CD4-positive, alpha-beta T cell treated with Interleukin-6 for 4 hours (primary cell): ENCODE data around the gene BRD1.

Experiments used
- DNase-seq: peaks from one replicate; pipeline ENCODE4 v3.0.0-alpha.2; 2020; ENCODE audit warnings: mixed read lengths

BRD1 gene

GRCh38 chr22:49827853-49828598 is at the start of gene BRD1:
TSS of gene BRD1 (minus strand) at chr22:49827873. CDS start at chr22:49824317, 3,556 bp downstream.
- DNase-seq = peak; percentile 73

GRCh38 chr22:49873228-49873940 is 45.7 kb upstream of the BRD1 start:
- no peak for DNase-seq

- no peak for DNase-seq
Measured at GRCh38 chr22:49872347-49872746, 44.7 kb upstream of the BRD1 start.

GRCh38 chr22:49871482-49871881 is 43.8 kb upstream of the BRD1 start:
- DNase-seq = no peak

- peak; percentile 31 for DNase-seq
Measured at GRCh38 chr22:49869845-49870712, 42.4 kb upstream of the BRD1 start.

DNA sequence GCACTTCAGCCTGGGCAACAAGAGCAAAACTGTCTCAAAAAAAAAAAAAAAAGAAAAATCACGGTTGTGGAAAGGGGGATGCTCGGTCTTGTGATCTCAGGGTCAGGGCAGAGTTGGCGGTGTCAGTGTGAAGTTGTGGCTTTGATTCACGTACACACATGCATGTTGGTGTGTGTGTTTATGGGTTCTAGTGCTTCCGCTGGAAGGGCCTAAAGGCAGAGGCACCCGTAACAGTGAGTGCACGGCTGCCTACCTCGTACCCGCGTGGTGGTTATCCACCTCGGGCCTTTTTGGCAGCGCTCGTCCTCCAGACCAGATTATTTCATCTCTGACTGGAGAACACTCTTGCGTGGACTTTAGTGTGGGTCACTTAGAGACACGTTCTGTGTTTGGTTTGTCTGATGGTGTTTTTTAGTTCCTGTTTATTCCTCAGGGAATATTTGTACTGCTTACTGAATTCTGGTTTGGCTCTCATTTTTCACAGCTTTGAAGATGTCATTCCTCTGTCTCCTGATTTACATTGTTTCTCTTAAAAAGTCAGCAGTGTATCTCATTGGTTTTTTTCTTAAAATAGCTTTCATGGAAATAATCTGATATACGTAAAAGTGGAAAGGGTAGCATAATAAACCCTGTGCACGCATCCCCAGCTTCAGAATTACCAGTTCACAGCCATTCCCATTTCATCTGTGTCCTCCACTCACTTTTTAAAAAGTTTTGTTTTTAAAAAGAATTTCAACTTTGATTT is 41.6 kb upstream of the BRD1 start:
- DNase-seq = no peak

DNA sequence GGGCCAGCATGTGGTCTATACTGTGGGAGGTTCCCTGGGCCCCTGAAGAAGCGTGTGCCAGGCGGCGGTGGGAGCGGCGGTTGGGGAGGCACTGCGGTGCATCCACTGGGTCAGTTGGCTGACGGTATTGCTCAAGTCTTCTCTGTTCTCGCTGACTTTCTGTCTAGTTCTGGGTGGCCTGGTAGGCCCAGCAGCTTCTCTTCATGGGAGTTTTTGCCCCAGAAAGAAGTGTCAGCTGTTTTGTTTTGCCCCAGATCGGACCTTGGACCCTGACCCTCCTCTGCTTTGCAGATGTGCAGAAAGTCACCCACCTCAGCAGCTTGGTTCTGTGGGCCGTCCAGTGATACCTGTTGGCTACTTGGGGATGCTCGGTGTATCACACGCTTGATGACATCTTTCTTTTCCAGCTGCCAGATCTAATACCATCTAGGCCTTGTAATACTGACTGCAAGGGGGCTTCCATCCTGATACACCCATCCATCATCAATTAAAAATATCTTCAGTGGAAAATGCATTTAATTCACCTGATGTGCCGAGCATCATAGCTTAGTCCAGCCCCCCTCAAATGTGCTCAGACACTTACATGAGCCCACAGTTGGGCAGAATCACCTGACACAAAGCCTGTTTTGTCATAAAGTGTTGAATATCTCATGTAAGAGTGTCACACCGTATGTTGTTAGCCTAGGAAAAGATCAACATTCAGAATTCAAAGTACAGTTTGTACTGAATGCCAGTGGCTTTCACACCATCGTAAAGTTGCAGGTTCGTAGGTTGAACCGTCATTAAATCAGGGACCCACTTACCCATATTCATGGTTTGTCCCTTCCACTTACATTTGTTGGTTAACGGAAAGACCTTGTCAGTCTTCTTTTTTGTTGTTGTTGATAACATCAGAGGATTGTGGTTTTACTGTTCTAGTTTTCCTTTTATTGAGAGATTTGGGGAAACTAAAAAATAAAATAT is 39.9 kb upstream of the BRD1 start:
- no peak for DNase-seq

GRCh38 chr22:49866646-49867045 is 39.0 kb upstream of the BRD1 start:
- DNase-seq = no peak

GRCh38 chr22:49866134-49866533 is 38.5 kb upstream of the BRD1 start:
- no peak for DNase-seq

DNA sequence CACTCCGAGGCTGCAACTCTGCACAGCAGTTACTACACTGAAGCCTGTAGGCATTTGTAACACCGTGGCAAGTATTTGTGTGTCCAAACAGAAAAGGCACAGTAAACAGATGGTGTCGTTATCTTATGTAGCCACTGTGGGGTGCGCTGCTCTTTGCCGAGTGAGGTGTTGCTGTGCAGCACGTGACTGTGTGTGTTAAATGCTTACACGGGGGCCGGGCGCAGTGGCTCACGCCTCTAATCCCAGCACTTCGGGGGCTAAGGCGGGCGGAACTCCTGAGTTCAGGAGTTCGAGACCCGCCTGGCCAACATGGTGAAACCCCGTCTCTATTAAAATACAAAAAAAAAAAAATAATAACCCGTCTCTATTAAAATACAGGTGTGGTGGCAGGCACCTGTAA is 37.5 kb upstream of the BRD1 start:
- no peak for DNase-seq

DNA sequence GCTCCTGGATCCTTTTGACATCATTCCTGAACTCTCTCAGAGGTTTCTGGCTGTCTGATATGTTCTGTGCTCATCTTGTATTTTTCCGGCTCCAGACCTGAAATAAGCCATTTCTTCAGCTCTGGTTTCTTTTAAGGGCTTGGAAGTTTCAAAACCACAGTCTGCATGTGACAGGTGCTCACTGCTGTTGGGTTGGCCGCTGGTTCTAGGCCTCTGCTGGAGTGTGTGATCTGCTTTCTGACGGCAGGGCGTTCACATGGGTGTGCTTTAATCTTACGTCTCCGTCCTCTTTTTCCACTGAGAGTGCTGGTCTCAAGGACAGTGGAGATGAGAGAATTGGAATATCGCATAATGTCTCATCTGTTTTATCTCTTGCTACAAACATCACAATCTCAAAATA is 36.3 kb upstream of the BRD1 start:
- no peak for DNase-seq

GRCh38 chr22:49862496-49862776 is 34.8 kb upstream of the BRD1 start:
- no peak for DNase-seq

DNA sequence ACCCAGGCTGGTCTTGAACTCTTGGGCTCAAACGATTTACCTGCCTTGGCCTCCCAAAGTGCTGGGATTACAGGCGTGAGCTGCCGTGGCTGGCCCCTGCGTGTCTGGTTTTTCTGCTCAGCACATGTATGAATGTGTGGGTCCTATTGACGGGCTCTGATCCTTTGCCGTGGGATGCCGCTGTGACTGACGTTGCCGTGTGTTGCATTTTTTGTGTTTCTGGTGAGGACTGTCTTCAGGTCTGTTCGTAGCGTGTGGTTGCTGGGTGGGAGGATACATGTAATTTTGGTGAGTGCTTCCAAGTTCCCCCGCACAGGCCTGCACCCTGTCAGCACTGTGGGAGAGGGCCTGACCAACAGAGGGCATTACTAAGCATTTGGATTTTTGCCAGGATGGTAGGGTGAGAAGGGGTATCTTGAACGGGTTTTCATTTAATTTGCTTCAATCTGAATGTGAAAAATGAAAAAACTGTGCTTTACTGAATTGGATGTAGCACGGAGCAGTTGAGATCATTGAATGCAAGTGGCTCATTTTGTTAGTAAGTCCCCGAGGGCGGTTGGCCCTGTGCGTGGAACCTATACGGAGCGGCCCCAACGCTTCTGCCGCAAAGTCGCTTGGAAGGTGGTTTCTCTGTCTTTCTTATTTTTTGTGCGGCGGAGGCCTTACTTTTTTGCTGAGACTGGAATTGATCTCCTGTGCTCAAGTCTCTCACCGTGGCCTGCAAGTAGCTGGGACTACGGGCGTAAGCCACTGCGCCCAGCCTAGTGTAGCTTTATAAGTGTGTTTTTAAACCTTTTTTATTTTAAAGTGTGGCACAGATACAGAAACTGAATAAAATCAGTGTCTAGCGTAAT is 34.2 kb upstream of the BRD1 start:
- DNase-seq = no peak

DNA sequence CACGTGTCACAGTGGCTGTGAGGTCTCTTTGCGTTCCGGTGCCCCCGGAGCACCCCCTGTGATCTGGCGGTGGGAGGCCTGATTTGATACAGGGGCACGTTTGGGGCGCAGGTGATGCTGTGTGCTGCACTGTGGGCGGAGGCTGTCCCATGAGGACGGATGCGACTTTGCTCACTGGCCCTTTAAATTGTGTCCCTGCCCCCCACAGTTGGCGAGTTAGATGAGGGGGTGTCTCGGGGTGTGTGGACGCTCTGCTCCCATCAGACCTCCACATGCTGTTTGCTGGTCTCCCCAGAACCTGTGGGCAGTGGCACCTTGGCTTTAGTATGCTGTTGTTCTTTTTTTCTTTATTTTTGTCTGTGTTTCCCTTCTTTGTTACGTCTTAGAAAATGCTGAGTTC is 31.2 kb upstream of the BRD1 start:
- DNase-seq = no peak

- DNase-seq = no peak
Measured at GRCh38 chr22:49856766-49857618, 29.3 kb upstream of the BRD1 start.

- no peak for DNase-seq
Measured at GRCh38 chr22:49856343-49856742, 28.7 kb upstream of the BRD1 start.

DNA sequence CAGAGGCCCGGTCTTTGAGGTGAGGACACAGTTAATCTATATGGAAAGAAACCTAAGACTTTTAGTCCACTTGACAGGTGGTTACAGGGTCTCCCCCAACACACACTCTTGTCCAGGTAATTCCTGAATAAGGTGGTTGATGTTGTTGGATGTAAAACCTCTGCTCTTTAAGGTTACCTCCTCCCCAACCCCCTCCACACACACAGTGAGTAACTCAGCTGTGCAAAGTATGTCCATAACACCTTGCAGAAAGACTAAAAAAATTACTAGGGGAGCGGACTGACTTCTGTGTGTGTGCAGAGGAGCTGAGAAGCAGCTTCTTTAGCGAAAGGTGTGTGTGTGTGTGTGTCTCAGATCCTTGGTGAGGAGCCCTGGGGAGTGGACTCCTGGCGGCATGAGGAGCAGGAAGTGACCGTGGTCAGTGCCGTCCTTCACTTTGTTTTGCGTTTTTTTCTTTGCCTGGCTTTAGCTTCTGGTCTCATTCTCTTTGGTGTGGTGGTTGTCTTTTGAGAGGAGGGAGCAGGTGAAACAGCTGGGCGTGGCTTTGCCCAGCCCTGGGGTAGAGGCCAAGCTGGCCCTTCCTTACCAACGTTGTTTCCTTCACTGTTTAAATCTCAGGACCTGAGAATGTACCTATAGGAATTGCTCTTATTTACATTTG is 27.7 kb upstream of the BRD1 start:
- no peak for DNase-seq

DNA sequence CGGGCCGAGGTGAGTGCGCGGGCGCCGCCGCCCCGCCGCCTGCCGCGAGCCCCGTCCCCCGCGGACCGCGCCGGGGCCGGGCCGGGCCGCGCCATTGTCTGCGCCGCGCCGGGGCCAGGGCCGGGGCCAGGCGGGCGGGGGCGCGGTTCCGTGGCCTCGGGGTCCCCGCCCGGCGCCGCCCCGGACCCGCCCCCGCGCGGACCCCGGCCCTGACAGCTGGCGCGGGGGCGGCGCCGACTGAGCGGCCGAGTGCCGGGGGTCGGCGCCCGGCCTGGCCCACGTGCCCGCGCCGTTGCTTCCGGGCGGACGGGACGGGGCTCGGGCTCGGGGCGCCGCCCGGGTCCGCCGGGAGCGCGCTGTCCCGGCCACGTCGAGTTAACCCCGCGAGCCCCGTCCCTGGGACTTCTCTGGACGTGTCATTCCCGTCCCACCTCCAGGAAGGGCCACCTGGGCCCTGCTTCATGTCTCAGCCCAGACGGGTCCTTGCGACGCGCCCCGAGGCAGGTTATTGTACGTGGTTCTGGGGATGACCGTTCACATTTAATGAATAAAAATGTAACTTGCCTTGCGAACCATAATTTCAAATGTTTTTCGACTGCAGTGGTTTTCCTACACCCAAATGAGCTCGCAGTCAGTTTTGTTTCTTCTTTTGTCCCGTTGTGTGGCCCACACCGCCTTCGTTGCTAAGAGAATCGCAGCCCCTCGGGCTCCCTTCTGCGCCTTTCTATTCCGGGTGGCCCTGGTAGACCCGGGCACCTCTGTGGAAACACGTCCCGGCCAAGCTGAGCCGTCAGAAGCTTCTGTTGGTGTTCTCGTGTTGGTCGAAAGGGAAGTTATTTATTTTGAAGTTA is 26.5 kb upstream of the BRD1 start:
- peak; percentile 23 for DNase-seq
